ENCODE measurements around the gene ACKR4. TPM values are rescaled to one million over a fixed set of nuclear protein-coding genes. Genes with fewer than 3 reads are reported as not detected.
"Not testable (repeated sequence)": the region's sequence is repeated elsewhere in the genome, so short reads cannot be mapped to it uniquely, and the experiment has no call there.

Gene ACKR4
- total RNA-seq, 2 experiments from 2014 or later: 0.10 to 0.18 TPM

GRCh38 chr3:132569580-132569979 lies 27.5 kb upstream of the ACKR4 start:
- Mint-ChIP-seq H3K4me1 (peaks cover 16% of the 10 kb centered on the region), H3K27ac (peak overlapping the region; percentile 73), H3K27me3 (no peaks in the 10 kb centered on the region), H3K4me3 (no peak overlapping the region), H3K9me3 (peaks cover 2% of the 10 kb centered on the region), H3K36me3 (peaks cover 40% of the 10 kb centered on the region)
- DNase-seq: no peak

- Mint-ChIP-seq H3K36me3 (peaks cover 38% of the 10 kb centered on the region), H3K4me3 (no peak overlapping the region), H3K9me3 (peaks cover 2% of the 10 kb centered on the region), H3K27ac (no peak overlapping the region), H3K27me3 (no peaks in the 10 kb centered on the region), H3K4me1 (peaks cover 16% of the 10 kb centered on the region)
- DNase-seq: no peak
Measured at GRCh38 chr3:132570016-132570415, 27.1 kb upstream of the ACKR4 start.

GRCh38 chr3:132573797-132574211 lies 23.3 kb upstream of the ACKR4 start:
- no peak for DNase-seq
- Mint-ChIP-seq H3K9me3 (peaks cover 2% of the 10 kb centered on the region), H3K4me1 (peaks cover 12% of the 10 kb centered on the region), H3K27me3 (no peaks in the 10 kb centered on the region), H3K36me3 (peaks cover 39% of the 10 kb centered on the region), H3K27ac (no peak overlapping the region), H3K4me3 (no peak overlapping the region)

GRCh38 chr3:132587401-132587800 lies 9.7 kb upstream of the ACKR4 start:
- H3K4me1 Mint-ChIP-seq: no peaks in the 10 kb centered on the region
- DNase-seq: no peak
- H3K27ac Mint-ChIP-seq: no peak overlapping the region
- peaks cover 42% of the 10 kb centered on the region for H3K36me3 Mint-ChIP-seq
- no peak overlapping the region for H3K4me3 Mint-ChIP-seq
- no peaks in the 10 kb centered on the region for H3K27me3 Mint-ChIP-seq
- H3K9me3 Mint-ChIP-seq: peaks cover 10% of the 10 kb centered on the region

- H3K36me3 Mint-ChIP-seq: peaks cover 51% of the 10 kb centered on the region
- no peak overlapping the region for H3K27ac Mint-ChIP-seq
- H3K9me3 Mint-ChIP-seq: peaks cover 8% of the 10 kb centered on the region
- no peak for DNase-seq
- H3K4me3 Mint-ChIP-seq: no peak overlapping the region
- H3K4me1 Mint-ChIP-seq: peaks cover 3% of the 10 kb centered on the region
- H3K27me3 Mint-ChIP-seq: no peaks in the 10 kb centered on the region
Measured at GRCh38 chr3:132592216-132592615, 4.9 kb upstream of the ACKR4 start.

GRCh38 chr3:132593241-132593946 lies 3.7 kb upstream of the ACKR4 start:
- Mint-ChIP-seq H3K9me3 (peaks cover 4% of the 10 kb centered on the region), H3K4me1 (peaks cover 4% of the 10 kb centered on the region), H3K27me3 (no peaks in the 10 kb centered on the region), H3K27ac (no peak overlapping the region), H3K4me3 (no peak overlapping the region), H3K36me3 (peaks cover 46% of the 10 kb centered on the region)
- no peak for DNase-seq

- peaks cover 4% of the 10 kb centered on the region for H3K4me1 Mint-ChIP-seq
- peaks cover 4% of the 10 kb centered on the region for H3K9me3 Mint-ChIP-seq
- H3K27ac Mint-ChIP-seq: no peak overlapping the region
- H3K36me3 Mint-ChIP-seq: peaks cover 48% of the 10 kb centered on the region
- no peak overlapping the region for H3K4me3 Mint-ChIP-seq
- H3K27me3 Mint-ChIP-seq: no peaks in the 10 kb centered on the region
- no peak for DNase-seq
Measured at GRCh38 chr3:132593947-132594323, 3.1 kb upstream of the ACKR4 start.

- peaks cover 45% of the 10 kb centered on the region for H3K36me3 Mint-ChIP-seq
- DNase-seq: no peak
- no peak overlapping the region for H3K4me3 Mint-ChIP-seq
- peaks cover 4% of the 10 kb centered on the region for H3K9me3 Mint-ChIP-seq
- H3K27ac Mint-ChIP-seq: no peak overlapping the region
- H3K4me1 Mint-ChIP-seq: peaks cover 4% of the 10 kb centered on the region
- no peaks in the 10 kb centered on the region for H3K27me3 Mint-ChIP-seq
Measured at GRCh38 chr3:132594498-132594897, 2.6 kb upstream of the ACKR4 start.

- DNase-seq: no peak
- H3K27ac Mint-ChIP-seq: no peak overlapping the region
- H3K27me3 Mint-ChIP-seq: no peaks in the 10 kb centered on the region
- peaks cover 42% of the 10 kb centered on the region for H3K36me3 Mint-ChIP-seq
- H3K9me3 Mint-ChIP-seq: peaks cover 4% of the 10 kb centered on the region
- peaks cover 4% of the 10 kb centered on the region for H3K4me1 Mint-ChIP-seq
- no peak overlapping the region for H3K4me3 Mint-ChIP-seq
Measured at GRCh38 chr3:132595014-132595413, 2.1 kb upstream of the ACKR4 start.

- H3K27ac Mint-ChIP-seq: no peak overlapping the region
- no peaks in the 10 kb centered on the region for H3K9me3 Mint-ChIP-seq
- no peak overlapping the region for H3K4me3 Mint-ChIP-seq
- H3K36me3 Mint-ChIP-seq: peaks cover 30% of the 10 kb centered on the region
- DNase-seq: no peak
- H3K27me3 Mint-ChIP-seq: no peaks in the 10 kb centered on the region
- peaks cover 4% of the 10 kb centered on the region for H3K4me1 Mint-ChIP-seq
Measured at GRCh38 chr3:132596326-132596725, 744 bp upstream of the ACKR4 start.

- H3K9me3 Mint-ChIP-seq: no peaks in the 10 kb centered on the region
- H3K27ac Mint-ChIP-seq: no peak overlapping the region
- peaks cover 4% of the 10 kb centered on the region for H3K4me1 Mint-ChIP-seq
- H3K27me3 Mint-ChIP-seq: no peaks in the 10 kb centered on the region
- peaks cover 29% of the 10 kb centered on the region for H3K36me3 Mint-ChIP-seq
- no peak overlapping the region for H3K4me3 Mint-ChIP-seq
- no peak for DNase-seq
Measured at GRCh38 chr3:132597660-132598059, 590 bp downstream of the ACKR4 start.

GRCh38 chr3:132598181-132598580 lies 1.1 kb downstream of the ACKR4 start:
- no peak overlapping the region for H3K27ac Mint-ChIP-seq

GRCh38 chr3:132600614-132601013 lies 3.5 kb downstream of the ACKR4 start:
- H3K4me3 Mint-ChIP-seq, H3K27me3 Mint-ChIP-seq, H3K4me1 Mint-ChIP-seq, DNase-seq, H3K9me3 Mint-ChIP-seq, H3K27ac Mint-ChIP-seq: not testable (repeated sequence)
- peaks cover 19% of the 10 kb centered on the region for H3K36me3 Mint-ChIP-seq

More at GRCh38 chr3:132598181-132598580, 1.1 kb downstream of the ACKR4 start:
- Mint-ChIP-seq H3K36me3 (peaks cover 29% of the 10 kb centered on the region), H3K4me1 (peaks cover 4% of the 10 kb centered on the region), H3K9me3 (no peaks in the 10 kb centered on the region), H3K27me3 (no peaks in the 10 kb centered on the region), H3K4me3 (no peak overlapping the region)
- DNase-seq: no peak

GRCh38 chr3:132605374-132605792 lies 8.3 kb downstream of the ACKR4 start:
- no peak for DNase-seq
- no peaks in the 10 kb centered on the region for H3K4me1 Mint-ChIP-seq
- H3K36me3 Mint-ChIP-seq: peaks cover 38% of the 10 kb centered on the region
- H3K4me3 Mint-ChIP-seq: no peak overlapping the region
- H3K9me3 Mint-ChIP-seq: peaks cover 10% of the 10 kb centered on the region
- H3K27ac Mint-ChIP-seq: no peak overlapping the region
- no peaks in the 10 kb centered on the region for H3K27me3 Mint-ChIP-seq

- no peaks in the 10 kb centered on the region for H3K4me1 Mint-ChIP-seq
- no peak for DNase-seq
- H3K27ac Mint-ChIP-seq: no peak overlapping the region
- no peak overlapping the region for H3K4me3 Mint-ChIP-seq
- H3K36me3 Mint-ChIP-seq: peaks cover 45% of the 10 kb centered on the region
- H3K27me3 Mint-ChIP-seq: no peaks in the 10 kb centered on the region
- H3K9me3 Mint-ChIP-seq: peaks cover 10% of the 10 kb centered on the region
Measured at GRCh38 chr3:132606085-132606484, 9.0 kb downstream of the ACKR4 start.

GRCh38 chr3:132606620-132607019 lies 9.6 kb downstream of the ACKR4 start:
- H3K4me1 Mint-ChIP-seq, H3K27ac Mint-ChIP-seq, DNase-seq, H3K4me3 Mint-ChIP-seq, H3K27me3 Mint-ChIP-seq, H3K9me3 Mint-ChIP-seq: not testable (repeated sequence)
- peaks cover 49% of the 10 kb centered on the region for H3K36me3 Mint-ChIP-seq
